ENCODE results near the gene GFER.
"Not testable (repeated sequence)": the region's sequence is repeated elsewhere in the genome, so short reads cannot be mapped to it uniquely, and the experiment has no call there.

Gene GFER

GRCh38 chr16:1944612-1945199 lies 39.3 kb upstream of the GFER start:
- H3K9ac ChIP-seq (ENCODE audit: low read length): no peak overlapping the region
- DNase-seq (ENCODE audit: low read depth): no peak
- no peaks in the 10 kb centered on the region for H3K9me3 ChIP-seq (ENCODE audit: control insufficient read depth, low read length)
- H3K4me1 ChIP-seq (ENCODE audit: control insufficient read depth, insufficient read depth, low read length): peaks cover 17% of the 10 kb centered on the region
- H3K27me3 ChIP-seq (replicated peaks; ENCODE audit: control insufficient read depth, insufficient read depth, low read length): no peaks in the 10 kb centered on the region
- H3K36me3 ChIP-seq (ENCODE audit: control insufficient read depth, insufficient read depth, low read length, severe bottlenecking): peaks cover 7% of the 10 kb centered on the region
- no peak overlapping the region for H3K4me3 ChIP-seq (ENCODE audit: low read length)

- Histone ChIP-seq H3K36me3 (ENCODE audit: control insufficient read depth, insufficient read depth, low read length, severe bottlenecking) (peaks cover 2% of the 10 kb centered on the region), H3K9ac (ENCODE audit: low read length) (no peak overlapping the region), H3K9me3 (ENCODE audit: control insufficient read depth, low read length) (no peaks in the 10 kb centered on the region), H3K4me3 (ENCODE audit: low read length) (no peak overlapping the region), H3K4me1 (ENCODE audit: control insufficient read depth, insufficient read depth, low read length) (peaks cover 17% of the 10 kb centered on the region), H3K27me3 (replicated peaks; ENCODE audit: control insufficient read depth, insufficient read depth, low read length) (no peaks in the 10 kb centered on the region)
- no peak for DNase-seq (ENCODE audit: low read depth)
Observed at GRCh38 chr16:1945559-1946391, 38.2 kb upstream of the GFER start.

- Histone ChIP-seq H3K9me3 (ENCODE audit: control insufficient read depth, low read length) (no peaks in the 10 kb centered on the region), H3K4me3 (ENCODE audit: low read length) (no peak overlapping the region), H3K4me1 (ENCODE audit: control insufficient read depth, insufficient read depth, low read length) (peaks cover 10% of the 10 kb centered on the region), H3K27me3 (replicated peaks; ENCODE audit: control insufficient read depth, insufficient read depth, low read length) (no peaks in the 10 kb centered on the region), H3K36me3 (ENCODE audit: control insufficient read depth, insufficient read depth, low read length, severe bottlenecking) (no peaks in the 10 kb centered on the region), H3K9ac (ENCODE audit: low read length) (no peak overlapping the region)
- no peak for DNase-seq (ENCODE audit: low read depth)
Observed at GRCh38 chr16:1946495-1947368, 37.3 kb upstream of the GFER start.

GRCh38 chr16:1947369-1947670 lies 36.7 kb upstream of the GFER start:
- peaks cover 5% of the 10 kb centered on the region for H3K4me1 ChIP-seq (ENCODE audit: control insufficient read depth, insufficient read depth, low read length)
- no peak overlapping the region for H3K9ac ChIP-seq (ENCODE audit: low read length)
- no peak for DNase-seq (ENCODE audit: low read depth)
- no peaks in the 10 kb centered on the region for H3K9me3 ChIP-seq (ENCODE audit: control insufficient read depth, low read length)
- no peaks in the 10 kb centered on the region for H3K36me3 ChIP-seq (ENCODE audit: control insufficient read depth, insufficient read depth, low read length, severe bottlenecking)
- no peak overlapping the region for H3K4me3 ChIP-seq (ENCODE audit: low read length)
- H3K27me3 ChIP-seq (replicated peaks; ENCODE audit: control insufficient read depth, insufficient read depth, low read length): no peaks in the 10 kb centered on the region

GRCh38 chr16:1949507-1949906 lies 34.5 kb upstream of the GFER start:
- Histone ChIP-seq H3K4me1 (ENCODE audit: control insufficient read depth, insufficient read depth, low read length) (no peaks in the 10 kb centered on the region), H3K4me3 (ENCODE audit: low read length) (no peak overlapping the region)

GRCh38 chr16:1950047-1950446 lies 33.9 kb upstream of the GFER start:
- Histone ChIP-seq H3K36me3 (ENCODE audit: control insufficient read depth, insufficient read depth, low read length, severe bottlenecking) (no peaks in the 10 kb centered on the region), H3K9me3 (ENCODE audit: control insufficient read depth, low read length) (no peaks in the 10 kb centered on the region), H3K9ac (ENCODE audit: low read length) (no peak overlapping the region), H3K4me1 (ENCODE audit: control insufficient read depth, insufficient read depth, low read length) (no peaks in the 10 kb centered on the region), H3K4me3 (ENCODE audit: low read length) (no peak overlapping the region), H3K27me3 (replicated peaks; ENCODE audit: control insufficient read depth, insufficient read depth, low read length) (no peaks in the 10 kb centered on the region)
- DNase-seq (ENCODE audit: low read depth): no peak

More at GRCh38 chr16:1949507-1949906, 34.5 kb upstream of the GFER start:
- Histone ChIP-seq H3K36me3 (ENCODE audit: control insufficient read depth, insufficient read depth, low read length, severe bottlenecking) (no peaks in the 10 kb centered on the region), H3K27me3 (replicated peaks; ENCODE audit: control insufficient read depth, insufficient read depth, low read length) (no peaks in the 10 kb centered on the region), H3K9me3 (ENCODE audit: control insufficient read depth, low read length) (no peaks in the 10 kb centered on the region), H3K9ac (ENCODE audit: low read length) (no peak overlapping the region)
- no peak for DNase-seq (ENCODE audit: low read depth)

- H3K27me3 ChIP-seq (replicated peaks; ENCODE audit: control insufficient read depth, insufficient read depth, low read length): no peaks in the 10 kb centered on the region
- no peaks in the 10 kb centered on the region for H3K4me1 ChIP-seq (ENCODE audit: control insufficient read depth, insufficient read depth, low read length)
- DNase-seq (ENCODE audit: low read depth): no peak
- H3K36me3 ChIP-seq (ENCODE audit: control insufficient read depth, insufficient read depth, low read length, severe bottlenecking): no peaks in the 10 kb centered on the region
- H3K4me3 ChIP-seq (ENCODE audit: low read length): no peak overlapping the region
- H3K9me3 ChIP-seq (ENCODE audit: control insufficient read depth, low read length): no peaks in the 10 kb centered on the region
- H3K9ac ChIP-seq (ENCODE audit: low read length): no peak overlapping the region
Observed at GRCh38 chr16:1950559-1950958, 33.4 kb upstream of the GFER start.

- H3K4me3 ChIP-seq (ENCODE audit: low read length): no peak overlapping the region
- DNase-seq (ENCODE audit: low read depth): no peak
- H3K4me1 ChIP-seq (ENCODE audit: control insufficient read depth, insufficient read depth, low read length): no peaks in the 10 kb centered on the region
- no peaks in the 10 kb centered on the region for H3K36me3 ChIP-seq (ENCODE audit: control insufficient read depth, insufficient read depth, low read length, severe bottlenecking)
- no peaks in the 10 kb centered on the region for H3K27me3 ChIP-seq (replicated peaks; ENCODE audit: control insufficient read depth, insufficient read depth, low read length)
- H3K9ac ChIP-seq (ENCODE audit: low read length): no peak overlapping the region
- no peaks in the 10 kb centered on the region for H3K9me3 ChIP-seq (ENCODE audit: control insufficient read depth, low read length)
Observed at GRCh38 chr16:1953734-1954133, 30.3 kb upstream of the GFER start.

GRCh38 chr16:1957434-1958142 lies 26.4 kb upstream of the GFER start:
- H3K4me3 ChIP-seq (ENCODE audit: low read length); DNase-seq (ENCODE audit: low read depth); H3K9ac ChIP-seq (ENCODE audit: low read length); H3K27me3 ChIP-seq (replicated peaks; ENCODE audit: control insufficient read depth, insufficient read depth, low read length); H3K9me3 ChIP-seq (ENCODE audit: control insufficient read depth, low read length): not testable (repeated sequence)
- Histone ChIP-seq H3K36me3 (ENCODE audit: control insufficient read depth, insufficient read depth, low read length, severe bottlenecking) (peaks cover 16% of the 10 kb centered on the region), H3K4me1 (ENCODE audit: control insufficient read depth, insufficient read depth, low read length) (peaks cover 17% of the 10 kb centered on the region)

GRCh38 chr16:1958143-1958491 lies 25.9 kb upstream of the GFER start:
- H3K9ac ChIP-seq (ENCODE audit: low read length); H3K4me3 ChIP-seq (ENCODE audit: low read length); DNase-seq (ENCODE audit: low read depth); H3K27me3 ChIP-seq (replicated peaks; ENCODE audit: control insufficient read depth, insufficient read depth, low read length); H3K9me3 ChIP-seq (ENCODE audit: control insufficient read depth, low read length): not testable (repeated sequence)
- Histone ChIP-seq H3K36me3 (ENCODE audit: control insufficient read depth, insufficient read depth, low read length, severe bottlenecking) (peaks cover 21% of the 10 kb centered on the region), H3K4me1 (ENCODE audit: control insufficient read depth, insufficient read depth, low read length) (peaks cover 22% of the 10 kb centered on the region)

Measured in adipocyte (in vitro differentiated cells).